HL-60 (cell line): ENCODE results near the gene SLC26A8.

Experiments used
- DNase-seq, 2 experiments: peaks; one replicate each; pipeline ENCODE4 v3.0.0-alpha.2; 2010 to 2020; ENCODE audit warnings: low read depth in 1 of 2, low spot score in 1 of 2
- H3K27ac ChIP-seq: fragments of 250-450 bp; sonication (Bioruptor Pico); replicated peaks from 2 replicates; pipeline ENCODE4 v1.5.1; 2020; ENCODE audit warnings: mild to moderate bottlenecking, moderate library complexity
- H3K27me3 ChIP-seq: fragments of 250-450 bp; sonication (Bioruptor Pico); 2 replicates; pipeline ENCODE4 v1.5.1; 2021; ENCODE audit warnings: mild to moderate bottlenecking, moderate library complexity; ENCODE audit not compliant: insufficient read depth, poor library complexity, severe bottlenecking
- H3K4me3 ChIP-seq: replicated peaks from 2 replicates; pipeline ENCODE4 v1.5.1; 2011; ENCODE audit warnings: mild to moderate bottlenecking, control low read depth, low read length; ENCODE audit not compliant: insufficient read depth
- CTCF ChIP-seq: IDR thresholded peaks from one replicate; pipeline ENCODE4 v1.5.1; 2011; ENCODE audit warnings: low read length, control low read depth, inconsistent platforms; ENCODE audit not compliant: insufficient read depth
- GABPA ChIP-seq: IDR thresholded peaks from 2 replicates; pipeline ENCODE4 v1.6.1; 2012; ENCODE audit warnings: low read depth
- POLR2AphosphoS5 ChIP-seq: IDR thresholded peaks from 2 replicates; pipeline ENCODE4 v1.6.1; 2012; ENCODE audit warnings: low read depth
- REST ChIP-seq: IDR thresholded peaks from 2 replicates; pipeline ENCODE4 v1.6.1; 2012; ENCODE audit warnings: low read depth; ENCODE audit not compliant: insufficient replicate concordance
- SPI1 ChIP-seq: IDR thresholded peaks from 2 replicates; pipeline ENCODE4 v1.6.1; 2012; ENCODE audit warnings: low read depth, mild to moderate bottlenecking, borderline replicate concordance

The SLC26A8 gene

GRCh38 chr6:36065916-36066315 lies 41.5 kb upstream of the SLC26A8 start:
- TF ChIP-seq GABPA (no peak), SPI1 (no peak), CTCF (no peak), POLR2AphosphoS5 (no peak), REST (no peak)
- H3K4me3 ChIP-seq = no peak overlapping the region
- H3K27me3 ChIP-seq = no peaks in the 10 kb centered on the region
- H3K27ac ChIP-seq = no peak overlapping the region
- no peak for DNase-seq

GRCh38 chr6:36064770-36065396 lies 40.4 kb upstream of the SLC26A8 start:
- no peaks in the 10 kb centered on the region for H3K27me3 ChIP-seq
- no peak for DNase-seq
- H3K4me3 ChIP-seq = no peak overlapping the region
- TF ChIP-seq CTCF (no peak), GABPA (no peak), POLR2AphosphoS5 (no peak), REST (no peak), SPI1 (no peak)
- no peak overlapping the region for H3K27ac ChIP-seq

- Histone ChIP-seq H3K4me3 (no peak overlapping the region), H3K27ac (no peak overlapping the region), H3K27me3 (no peaks in the 10 kb centered on the region)
- DNase-seq = no peak
- TF ChIP-seq SPI1 = no peak
- TF ChIP-seq CTCF = no peak
- no peak for TF ChIP-seq POLR2AphosphoS5
- no peak for TF ChIP-seq GABPA
- no peak for TF ChIP-seq REST
These were observed 39.0 kb upstream of the SLC26A8 start for GRCh38 chr6:36063318-36064060.
